ENCODE data around the gene MXRA7.
"Not testable (repeated sequence)": the region's sequence is repeated elsewhere in the genome, so short reads cannot be mapped to it uniquely, and the experiment has no call there.

The MXRA7 gene

GRCh38 chr17:76638263-76638662 lies 72.5 kb downstream of the MXRA7 start:
- H3K27ac ChIP-seq (ENCODE audit: low read depth, low read length), result no peak overlapping the region
- no peak for TF ChIP-seq CTCF (IDR thresholded peaks at IDR 0.05; ENCODE audit: insufficient read depth, low read length, poor library complexity, severe bottlenecking)
- no peak for TF ChIP-seq EZH2phosphoT487 (conservative IDR thresholded peaks at IDR 0.05; ENCODE audit: low read length)

DNA sequence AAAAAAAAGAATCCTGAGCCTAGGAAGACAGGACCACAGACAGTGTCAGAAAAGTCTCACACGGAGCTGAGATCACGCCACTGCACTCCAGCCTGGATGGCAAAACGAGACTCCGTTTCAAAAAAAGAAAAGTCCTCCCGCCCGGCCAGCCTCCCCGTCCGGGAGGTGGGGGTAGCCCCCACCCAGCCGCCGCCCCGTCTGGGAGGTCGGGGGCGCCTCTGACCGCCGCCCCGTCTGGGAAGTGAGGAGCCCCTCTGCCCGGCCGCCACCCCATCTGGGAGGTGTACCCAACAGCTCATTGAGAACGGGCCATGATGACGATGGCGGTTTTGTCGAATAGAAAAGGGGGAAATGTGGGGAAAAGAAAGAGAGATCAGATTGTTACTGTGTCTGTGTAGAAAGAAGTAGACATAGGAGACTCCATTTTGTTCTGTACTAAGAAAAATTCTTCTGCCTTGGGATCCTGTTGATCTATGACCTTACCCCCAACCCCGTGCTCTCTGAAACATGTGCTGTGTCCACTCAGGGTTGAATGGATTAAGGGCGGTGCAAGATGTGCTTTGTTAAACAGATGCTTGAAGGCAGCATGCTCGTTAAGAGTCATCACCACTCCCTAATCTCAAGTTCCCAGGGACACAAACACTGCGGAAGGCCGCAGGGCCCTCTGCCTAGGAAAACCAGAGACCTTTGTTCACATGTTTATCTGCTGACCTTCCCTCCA lies 74.1 kb downstream of the MXRA7 start:
- H3K9ac ChIP-seq (ENCODE audit: low read length); H3K9me3 ChIP-seq (ENCODE audit: insufficient read depth, low read length); H4K20me1 ChIP-seq (ENCODE audit: low read depth, low read length); H3K27ac ChIP-seq (ENCODE audit: low read depth, low read length); H3F3A ChIP-seq (ENCODE audit: insufficient read depth); H3K9me2 ChIP-seq (replicated peaks; ENCODE audit: insufficient read depth, low read length); H3K4me3 ChIP-seq (ENCODE audit: insufficient read depth, low read length, poor library complexity, severe bottlenecking); H3K4me2 ChIP-seq (ENCODE audit: low read depth, low read length, poor library complexity, severe bottlenecking); H3K36me3 ChIP-seq (ENCODE audit: low read length); H2AFZ ChIP-seq (ENCODE audit: low read depth, low read length, severe bottlenecking); H3K79me2 ChIP-seq (ENCODE audit: insufficient read depth, low read length); H3K27me3 ChIP-seq (ENCODE audit: low read length): not testable (repeated sequence)

More at GRCh38 chr17:76638263-76638662, 72.5 kb downstream of the MXRA7 start:
- no peak overlapping the region for H3K4me2 ChIP-seq (ENCODE audit: low read depth, low read length, poor library complexity, severe bottlenecking)
- H3K9me3 ChIP-seq (ENCODE audit: insufficient read depth, low read length), result no peaks in the 10 kb centered on the region
- H3K9ac ChIP-seq (ENCODE audit: low read length), result no peak overlapping the region
- no peak overlapping the region for H3K4me3 ChIP-seq (ENCODE audit: insufficient read depth, low read length, poor library complexity, severe bottlenecking)
- H3K36me3 ChIP-seq (ENCODE audit: low read length), result no peaks in the 10 kb centered on the region
- H3K27me3 ChIP-seq (ENCODE audit: low read length), result no peaks in the 10 kb centered on the region
- no peaks in the 10 kb centered on the region for H4K20me1 ChIP-seq (ENCODE audit: low read depth, low read length)
- H3K79me2 ChIP-seq (ENCODE audit: insufficient read depth, low read length), result no peaks in the 10 kb centered on the region
- no peak overlapping the region for H2AFZ ChIP-seq (ENCODE audit: low read depth, low read length, severe bottlenecking)
- H3K9me2 ChIP-seq (replicated peaks; ENCODE audit: insufficient read depth, low read length), result no peaks in the 10 kb centered on the region
- no peaks in the 10 kb centered on the region for H3F3A ChIP-seq (ENCODE audit: insufficient read depth)

- Histone ChIP-seq H3K27ac (ENCODE audit: low read depth, low read length) (no peak overlapping the region), H3K36me3 (ENCODE audit: low read length) (no peaks in the 10 kb centered on the region), H3K4me2 (ENCODE audit: low read depth, low read length, poor library complexity, severe bottlenecking) (no peak overlapping the region), H4K20me1 (ENCODE audit: low read depth, low read length) (no peaks in the 10 kb centered on the region), H3K9ac (ENCODE audit: low read length) (no peak overlapping the region), H3K4me3 (ENCODE audit: insufficient read depth, low read length, poor library complexity, severe bottlenecking) (no peak overlapping the region), H3K79me2 (ENCODE audit: insufficient read depth, low read length) (no peaks in the 10 kb centered on the region), H3F3A (ENCODE audit: insufficient read depth) (no peaks in the 10 kb centered on the region), H3K9me2 (replicated peaks; ENCODE audit: insufficient read depth, low read length) (no peaks in the 10 kb centered on the region), H2AFZ (ENCODE audit: low read depth, low read length, severe bottlenecking) (no peak overlapping the region), H3K27me3 (ENCODE audit: low read length) (no peaks in the 10 kb centered on the region), H3K9me3 (ENCODE audit: insufficient read depth, low read length) (no peaks in the 10 kb centered on the region)
- no peak for TF ChIP-seq EZH2phosphoT487 (conservative IDR thresholded peaks at IDR 0.05; ENCODE audit: low read length)
- no peak for TF ChIP-seq CTCF (IDR thresholded peaks at IDR 0.05; ENCODE audit: insufficient read depth, low read length, poor library complexity, severe bottlenecking)
Measured at GRCh38 chr17:76635659-76636360, 75.0 kb downstream of the MXRA7 start.

GRCh38 chr17:76635039-76635438 lies 75.7 kb downstream of the MXRA7 start:
- Histone ChIP-seq H3K9me2 (replicated peaks; ENCODE audit: insufficient read depth, low read length) (no peaks in the 10 kb centered on the region), H3K9me3 (ENCODE audit: insufficient read depth, low read length) (no peaks in the 10 kb centered on the region), H3K9ac (ENCODE audit: low read length) (no peak overlapping the region), H2AFZ (ENCODE audit: low read depth, low read length, severe bottlenecking) (no peak overlapping the region), H3K4me2 (ENCODE audit: low read depth, low read length, poor library complexity, severe bottlenecking) (no peak overlapping the region), H3K79me2 (ENCODE audit: insufficient read depth, low read length) (no peaks in the 10 kb centered on the region), H3K36me3 (ENCODE audit: low read length) (no peaks in the 10 kb centered on the region), H4K20me1 (ENCODE audit: low read depth, low read length) (no peaks in the 10 kb centered on the region), H3K4me3 (ENCODE audit: insufficient read depth, low read length, poor library complexity, severe bottlenecking) (no peak overlapping the region), H3F3A (ENCODE audit: insufficient read depth) (no peaks in the 10 kb centered on the region), H3K27ac (ENCODE audit: low read depth, low read length) (no peak overlapping the region), H3K27me3 (ENCODE audit: low read length) (no peaks in the 10 kb centered on the region)
- TF ChIP-seq EZH2phosphoT487 (conservative IDR thresholded peaks at IDR 0.05; ENCODE audit: low read length), result no peak
- TF ChIP-seq CTCF (IDR thresholded peaks at IDR 0.05; ENCODE audit: insufficient read depth, low read length, poor library complexity, severe bottlenecking), result no peak
